MCF 10A (cell line): ENCODE results near the gene RAD51B. TPM values are rescaled to one million over a fixed set of nuclear protein-coding genes. Genes with fewer than 3 reads are reported as not detected.

Source experiments
- BruUV-seq: library from RNA; stranded (reverse); fragments of 400-500 nt; replicated peaks from 2 replicates; lab custom pipeline; 2021; lab: Mats Ljungman, UMichigan
- CTCF ChIA-PET: fragments of 300-600 bp; sonication (Branson Sonifier 250); formaldehyde crosslinking; extraction: SDS; loops from one replicate; lab custom pipeline; 2021; ENCODE audit warnings: antibody characterized with exemption, inconsistent platforms; lab: Yijun Ruan, JAX
- POLR2A ChIA-PET: fragments of 300-600, 350-650 bp; sonication (Branson Sonifier 250); formaldehyde crosslinking; extraction: SDS; loops from one replicate; lab custom pipeline; 2020; ENCODE audit warnings: antibody characterized with exemption, inconsistent platforms; lab: Yijun Ruan, JAX
- DNase-seq: peaks from one replicate; pipeline ENCODE4 v3.0.0-alpha.2; 2018; ENCODE audit not compliant: unreplicated experiment
- H3K27ac Mint-ChIP-seq: one replicate; pipeline ENCODE4 v1.8.0; 2022; ENCODE audit warnings: mild to moderate bottlenecking, low read depth, mixed read lengths; ENCODE audit not compliant: unreplicated experiment
- H3K27me3 Mint-ChIP-seq: one replicate; pipeline ENCODE4 v1.8.0; 2022; ENCODE audit warnings: mixed read lengths; ENCODE audit not compliant: insufficient read depth, unreplicated experiment
- H3K36me3 Mint-ChIP-seq: one replicate; pipeline ENCODE4 v1.8.0; 2022; ENCODE audit warnings: mild to moderate bottlenecking, moderate library complexity, mixed read lengths; ENCODE audit not compliant: insufficient read depth, unreplicated experiment
- H3K4me1 Mint-ChIP-seq: one replicate; pipeline ENCODE4 v1.8.0; 2022; ENCODE audit warnings: mixed read lengths; ENCODE audit not compliant: insufficient read depth, unreplicated experiment
- H3K4me3 Mint-ChIP-seq: one replicate; pipeline ENCODE4 v1.8.0; 2022; ENCODE audit warnings: mild to moderate bottlenecking, moderate library complexity, mixed read lengths; ENCODE audit not compliant: unreplicated experiment
- H3K9me3 Mint-ChIP-seq: one replicate; pipeline ENCODE4 v1.8.0; 2022; ENCODE audit warnings: mixed read lengths; ENCODE audit not compliant: unreplicated experiment
- intact Hi-C: fragments of 100-400 bp; cut with micrococcal nuclease; formaldehyde crosslinking; loops from 2 replicates; pipeline ENCODE4 v1.14.1; 2022
- total RNA-seq: library from RNA; stranded (reverse); gene quantifications from 2 replicates; pipeline ENCODE4 v1.2.3, GENCODE V29; 2022
- TF ChIP-seq, protein P1 (sequence below): fragments of 200-600 bp; IDR thresholded peaks from one replicate; pipeline ENCODE4 v1.8.0; 2022; ENCODE audit warnings: antibody characterized with exemption, mild to moderate bottlenecking; ENCODE audit not compliant: unreplicated experiment

Gene RAD51B
- total RNA-seq, 1 experiment from 2014 or later = 14.6 TPM

DNA sequence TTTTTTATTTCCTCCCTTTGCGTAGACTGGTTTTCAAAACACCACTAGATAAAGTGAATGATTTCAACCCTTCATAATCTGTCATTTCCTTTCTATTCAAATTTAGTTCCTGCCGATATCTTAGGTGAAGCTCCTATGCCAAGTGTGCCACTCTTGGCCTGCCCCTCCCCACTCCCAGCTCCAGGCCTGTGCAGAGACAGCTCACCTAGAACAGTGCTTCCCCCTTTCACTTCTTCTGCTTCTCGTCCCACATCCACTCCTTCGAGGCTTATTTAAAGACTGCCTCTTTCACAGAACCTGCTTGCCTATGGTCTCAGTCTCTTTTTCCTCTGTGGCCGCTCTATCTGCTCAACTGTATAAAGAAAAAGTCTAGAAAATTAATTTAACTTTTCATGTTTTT, 473.8 kb downstream of the RAD51B start:
- intact Hi-C loops = no loop called here
- CTCF ChIA-PET = interaction anchor here (1.0 kb wide), 1 partner anchor 14 kb away, joined by 3 read pairs; no protein-coding TSS in a partner anchor
- H3K4me1 Mint-ChIP-seq = peaks cover 5% of the 10 kb centered on the region
- peaks cover 4% of the 10 kb centered on the region for H3K36me3 Mint-ChIP-seq
- BruUV-seq = no TSS peak
- TF ChIP-seq, protein P1, sequence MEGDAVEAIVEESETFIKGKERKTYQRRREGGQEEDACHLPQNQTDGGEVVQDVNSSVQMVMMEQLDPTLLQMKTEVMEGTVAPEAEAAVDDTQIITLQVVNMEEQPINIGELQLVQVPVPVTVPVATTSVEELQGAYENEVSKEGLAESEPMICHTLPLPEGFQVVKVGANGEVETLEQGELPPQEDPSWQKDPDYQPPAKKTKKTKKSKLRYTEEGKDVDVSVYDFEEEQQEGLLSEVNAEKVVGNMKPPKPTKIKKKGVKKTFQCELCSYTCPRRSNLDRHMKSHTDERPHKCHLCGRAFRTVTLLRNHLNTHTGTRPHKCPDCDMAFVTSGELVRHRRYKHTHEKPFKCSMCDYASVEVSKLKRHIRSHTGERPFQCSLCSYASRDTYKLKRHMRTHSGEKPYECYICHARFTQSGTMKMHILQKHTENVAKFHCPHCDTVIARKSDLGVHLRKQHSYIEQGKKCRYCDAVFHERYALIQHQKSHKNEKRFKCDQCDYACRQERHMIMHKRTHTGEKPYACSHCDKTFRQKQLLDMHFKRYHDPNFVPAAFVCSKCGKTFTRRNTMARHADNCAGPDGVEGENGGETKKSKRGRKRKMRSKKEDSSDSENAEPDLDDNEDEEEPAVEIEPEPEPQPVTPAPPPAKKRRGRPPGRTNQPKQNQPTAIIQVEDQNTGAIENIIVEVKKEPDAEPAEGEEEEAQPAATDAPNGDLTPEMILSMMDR = no peak
- no peaks in the 10 kb centered on the region for H3K27me3 Mint-ChIP-seq
- POLR2A ChIA-PET = interaction anchor here (1.6 kb wide), 1 partner anchor 43 kb away, joined by 3 read pairs; no protein-coding TSS in a partner anchor
- no peak for DNase-seq
- H3K4me3 Mint-ChIP-seq = no peak overlapping the region
- H3K27ac Mint-ChIP-seq = no peak overlapping the region
- no peaks in the 10 kb centered on the region for H3K9me3 Mint-ChIP-seq

GRCh38 chr14:68295316-68295816, 475.8 kb downstream of the RAD51B start:
- DNase-seq = no peak
- peaks cover 5% of the 10 kb centered on the region for H3K4me1 Mint-ChIP-seq
- H3K36me3 Mint-ChIP-seq = peaks cover 4% of the 10 kb centered on the region
- no TSS peak for BruUV-seq
- H3K27ac Mint-ChIP-seq = no peak overlapping the region
- no peaks in the 10 kb centered on the region for H3K9me3 Mint-ChIP-seq
- CTCF ChIA-PET = no interaction called here
- intact Hi-C loops = no loop called here
- POLR2A ChIA-PET = no interaction called here
- TF ChIP-seq, protein P1 = no peak
- H3K4me3 Mint-ChIP-seq = no peak overlapping the region
- no peaks in the 10 kb centered on the region for H3K27me3 Mint-ChIP-seq

- TF ChIP-seq, protein P1 = no peak
- ChIA-PET CTCF (interaction anchor here (0.7 to 1.1 kb wide), 3 partner anchors 10 to 353 kb away, joined by 3 to 7 read pairs (median 4); no protein-coding TSS in a partner anchor), POLR2A (interaction anchor here (0.6 to 1.2 kb wide), 3 partner anchors 13 to 336 kb away, joined by 3 to 4 read pairs (median 3); no protein-coding TSS in a partner anchor)
- Mint-ChIP-seq H3K36me3 (peaks cover 4% of the 10 kb centered on the region), H3K27me3 (no peaks in the 10 kb centered on the region), H3K4me1 (peaks cover 5% of the 10 kb centered on the region), H3K9me3 (peaks cover 2% of the 10 kb centered on the region), H3K4me3 (no peak overlapping the region), H3K27ac (no peak overlapping the region)
- DNase-seq = no peak
- BruUV-seq = no TSS peak
- intact Hi-C loops = no loop called here
These were observed 477.5 kb downstream of the RAD51B start for GRCh38 chr14:68297039-68297438.

DNA sequence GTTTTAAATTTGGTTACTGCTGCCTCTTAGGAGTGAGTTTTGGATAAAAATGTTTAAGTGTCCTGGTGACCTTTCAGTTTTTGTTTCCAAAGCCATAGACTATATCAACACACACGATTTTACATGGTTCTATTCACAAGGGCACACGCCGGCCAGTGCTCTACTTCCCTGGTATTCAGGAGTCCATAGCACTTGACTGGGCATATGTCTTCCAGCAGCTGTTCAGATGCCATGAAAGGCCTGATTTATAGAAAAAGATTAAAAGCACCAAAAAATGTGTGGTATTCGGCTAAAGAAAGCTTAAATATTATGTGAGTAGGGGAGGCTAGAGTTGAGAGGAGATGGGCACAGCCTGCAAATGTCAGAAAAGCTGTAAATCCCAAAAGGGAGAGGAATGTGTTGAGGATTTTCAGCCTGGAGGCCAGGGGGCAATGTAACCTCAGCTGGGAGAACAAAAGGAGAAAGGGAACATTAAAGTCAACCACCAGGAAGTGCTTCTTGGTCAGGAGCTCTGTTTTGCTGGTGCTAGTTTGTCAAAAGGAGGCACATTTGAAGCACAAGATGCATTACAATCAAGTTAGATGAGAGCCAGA, 478.4 kb downstream of the RAD51B start:
- peaks cover 5% of the 10 kb centered on the region for H3K4me1 Mint-ChIP-seq
- intact Hi-C loops = no loop called here
- BruUV-seq = no TSS peak
- POLR2A ChIA-PET = interaction anchor here (0.7 to 1.2 kb wide), 3 partner anchors 25 to 373 kb away, joined by 3 to 4 read pairs (median 3); no protein-coding TSS in a partner anchor
- no peaks in the 10 kb centered on the region for H3K36me3 Mint-ChIP-seq
- peak; percentile 36 for DNase-seq
- peaks cover 8% of the 10 kb centered on the region for H3K9me3 Mint-ChIP-seq
- CTCF ChIA-PET = interaction anchor here (0.7 to 1.1 kb wide), 4 partner anchors 22 to 563 kb away, joined by 3 read pairs; no protein-coding TSS in a partner anchor
- H3K27ac Mint-ChIP-seq = no peak overlapping the region
- TF ChIP-seq, protein P1 = no peak
- no peaks in the 10 kb centered on the region for H3K27me3 Mint-ChIP-seq
- H3K4me3 Mint-ChIP-seq = no peak overlapping the region
